H9 (cell line): Measurements from ENCODE around the gene DNAJA2. TPM values are rescaled to one million over a fixed set of nuclear protein-coding genes. Genes with fewer than 3 reads are reported as not detected.

Source experiments
- DNase-seq: peaks from one replicate; pipeline ENCODE4 v3.0.0-alpha.2; 2017
- H2AFZ ChIP-seq: one replicate; pipeline ENCODE4 v1.6.1; 2013; ENCODE audit warnings: mild to moderate bottlenecking, low read length, control low read depth, moderate library complexity
- H2AK5ac ChIP-seq: 2 replicates; pipeline ENCODE4 v1.6.1; 2013; ENCODE audit warnings: low read length, control low read depth, mixed read lengths; ENCODE audit not compliant: insufficient read length
- H2BK120ac ChIP-seq: one replicate; pipeline ENCODE4 v1.6.1; 2013; ENCODE audit warnings: low read depth, mild to moderate bottlenecking, low read length, control low read depth, inconsistent platforms; ENCODE audit not compliant: poor library complexity, severe bottlenecking
- H2BK12ac ChIP-seq: 2 replicates; pipeline ENCODE4 v1.6.1; 2013; ENCODE audit warnings: low read length, control low read depth, mixed read lengths, low read depth; ENCODE audit not compliant: insufficient read length
- H2BK15ac ChIP-seq: 2 replicates; pipeline ENCODE4 v1.6.1; 2013; ENCODE audit warnings: low read depth, low read length, control low read depth
- H2BK20ac ChIP-seq: one replicate; pipeline ENCODE4 v1.6.1; 2013; ENCODE audit warnings: low read depth, mild to moderate bottlenecking, low read length, control low read depth, inconsistent platforms; ENCODE audit not compliant: poor library complexity, severe bottlenecking
- H2BK5ac ChIP-seq: 2 replicates; pipeline ENCODE4 v1.6.1; 2013; ENCODE audit warnings: low read length, control low read depth, mixed read lengths; ENCODE audit not compliant: insufficient read length
- H3K14ac ChIP-seq: 2 replicates; pipeline ENCODE4 v1.6.1; 2013; ENCODE audit warnings: low read length, control low read depth; ENCODE audit not compliant: insufficient read depth
- H3K18ac ChIP-seq: 2 replicates; pipeline ENCODE4 v1.6.1; 2013; ENCODE audit warnings: low read depth, mild to moderate bottlenecking, mixed read lengths, low read length, control low read depth; ENCODE audit not compliant: insufficient read length
- H3K23ac ChIP-seq: 2 replicates; pipeline ENCODE4 v1.6.1; 2013; ENCODE audit warnings: low read length, control low read depth, mixed read lengths, low read depth; ENCODE audit not compliant: insufficient read length
- H3K23me2 ChIP-seq: 2 replicates; pipeline ENCODE4 v1.6.1; 2013; ENCODE audit warnings: low read depth, mild to moderate bottlenecking, mixed read lengths, low read length, control low read depth; ENCODE audit not compliant: insufficient read length, poor library complexity, severe bottlenecking
- H3K27ac ChIP-seq: 2 replicates; pipeline ENCODE4 v1.5.1; 2013; ENCODE audit warnings: low read length, control low read depth, mixed read lengths, low read depth; ENCODE audit not compliant: insufficient read length
- H3K27me3 ChIP-seq: 2 replicates; pipeline ENCODE4 v1.6.1; 2013; ENCODE audit warnings: low read length, control low read depth, inconsistent platforms; ENCODE audit not compliant: insufficient read depth
- H3K4ac ChIP-seq: 2 replicates; pipeline ENCODE4 v1.6.1; 2013; ENCODE audit warnings: low read depth, mild to moderate bottlenecking, control low read depth, inconsistent platforms, low read length, moderate library complexity
- H3K4me1 ChIP-seq: 2 replicates; pipeline ENCODE4 v1.6.1; 2013; ENCODE audit warnings: low read length, control low read depth, inconsistent platforms; ENCODE audit not compliant: insufficient read depth
- H3K4me2 ChIP-seq: 2 replicates; pipeline ENCODE4 v1.6.1; 2013; ENCODE audit warnings: low read length, control low read depth, mixed read lengths; ENCODE audit not compliant: insufficient read length, insufficient read depth
- H3K56ac ChIP-seq: 2 replicates; pipeline ENCODE4 v1.6.1; 2013; ENCODE audit warnings: low read depth, mild to moderate bottlenecking, mixed read lengths, low read length, control low read depth; ENCODE audit not compliant: insufficient read length
- H3K79me1 ChIP-seq: 2 replicates; pipeline ENCODE4 v1.6.1; 2013; ENCODE audit warnings: low read depth, mild to moderate bottlenecking, moderate library complexity, low read length, control low read depth, inconsistent platforms; ENCODE audit not compliant: insufficient read depth, poor library complexity, severe bottlenecking
- H3K79me2 ChIP-seq: 2 replicates; pipeline ENCODE4 v1.6.1; 2013; ENCODE audit warnings: low read length, control low read depth, inconsistent platforms; ENCODE audit not compliant: insufficient read depth
- H3K9ac ChIP-seq: 2 replicates; pipeline ENCODE4 v1.6.1; 2013; ENCODE audit warnings: low read length, control low read depth, mixed read lengths; ENCODE audit not compliant: insufficient read length; ENCODE audit errors: extremely low read depth
- H3K9me3 ChIP-seq: one replicate; pipeline ENCODE4 v1.6.1; 2013; ENCODE audit warnings: low read depth, low read length, inconsistent platforms; ENCODE audit not compliant: control insufficient read depth
- H3T11ph ChIP-seq: one replicate; pipeline ENCODE4 v1.6.1; 2013; ENCODE audit warnings: mild to moderate bottlenecking, low read length, control low read depth, inconsistent platforms
- H4K20me1 ChIP-seq: one replicate; pipeline ENCODE4 v1.6.1; 2013; ENCODE audit not compliant: control insufficient read depth, insufficient read length, insufficient read depth
- H4K5ac ChIP-seq: 2 replicates; pipeline ENCODE4 v1.6.1; 2013; ENCODE audit warnings: low read depth, mild to moderate bottlenecking, mixed read lengths, low read length, control low read depth; ENCODE audit not compliant: insufficient read length
- H4K8ac ChIP-seq: replicated peaks from 2 replicates; pipeline ENCODE4 v1.6.1; 2013; ENCODE audit warnings: low read length, control low read depth, mixed read lengths, low read depth; ENCODE audit not compliant: insufficient read length
- H4K91ac ChIP-seq: 2 replicates; pipeline ENCODE4 v1.6.1; 2013; ENCODE audit warnings: low read depth, mild to moderate bottlenecking, moderate library complexity, mixed read lengths, low read length, control low read depth; ENCODE audit not compliant: insufficient read length
- H3K27ac Mint-ChIP-seq, 3 experiments: 2 replicates in 2 of 3; 3 replicates in 1 of 3; pipeline ENCODE4 v1.8.0; 2020 to 2021; ENCODE audit warnings: mixed read lengths in 3 of 3, mild to moderate bottlenecking in 1 of 3, moderate library complexity in 1 of 3
- H3K27me3 Mint-ChIP-seq: 2 replicates; pipeline ENCODE4 v1.8.0; 2021; ENCODE audit warnings: low read depth, mild to moderate bottlenecking, moderate library complexity, mixed read lengths
- H3K36me3 Mint-ChIP-seq, 3 experiments: 2 replicates in 2 of 3; 3 replicates in 1 of 3; pipeline ENCODE4 v1.8.0; 2020 to 2021; ENCODE audit warnings: low read depth in 3 of 3, mixed read lengths in 3 of 3; ENCODE audit not compliant: insufficient read depth in 1 of 3
- H3K4me1 Mint-ChIP-seq, 2 experiments: 2 replicates each; pipeline ENCODE4 v1.8.0; 2020; ENCODE audit warnings: mixed read lengths in 2 of 2
- H3K4me3 Mint-ChIP-seq, 2 experiments: 2 replicates in 1 of 2; 3 replicates in 1 of 2; pipeline ENCODE4 v1.8.0; 2020 to 2021; ENCODE audit warnings: mild to moderate bottlenecking in 2 of 2, mixed read lengths in 2 of 2, moderate library complexity in 1 of 2
- H3K9me3 Mint-ChIP-seq, 2 experiments: 2 replicates in 1 of 2; 3 replicates in 1 of 2; pipeline ENCODE4 v1.8.0; 2020; ENCODE audit warnings: mild to moderate bottlenecking in 2 of 2, mixed read lengths in 2 of 2, moderate library complexity in 1 of 2
- CTCF ChIP-seq: fragments of 200-600 bp; sonication (generic); conservative IDR thresholded peaks from 3 replicates; pipeline ENCODE4 v1.8.0; 2021; ENCODE audit warnings: antibody characterized with exemption, mild to moderate bottlenecking
- WGBS: extraction: QIAGEN DNeasy Blood & Tissue Kit; methylation state at CpG from one replicate; pipeline ENCODE4 v1.1.7; 2013; ENCODE audit warnings: missing lambda C conversion rate, low lambda C conversion rate, mixed read lengths; ENCODE audit not compliant: insufficient read length; ENCODE audit errors: extremely low coverage; 5-methylcytosine and 5-hydroxymethylcytosine counted together
- total RNA-seq: library from RNA; stranded (reverse); gene quantifications from 2 replicates; pipeline ENCODE4 v1.2.1, GENCODE V29; 2021

The DNAJA2 gene
- total RNA-seq, 1 experiment from 2014 or later: 102 TPM

GRCh38 chr16:46906360-46907060 lies 67.0 kb downstream of the DNAJA2 start:
- no peak for DNase-seq
- TF ChIP-seq CTCF: no peak
- Histone ChIP-seq H4K8ac (no peak overlapping the region), H3K14ac (no peak overlapping the region), H2BK12ac (no peak overlapping the region), H3K9me3 (no peaks in the 10 kb centered on the region), H3K4me1 (no peaks in the 10 kb centered on the region), H3K4me2 (no peak overlapping the region), H3K27me3 (no peaks in the 10 kb centered on the region), H4K5ac (no peak overlapping the region), H3K56ac (no peak overlapping the region), H2BK20ac (no peak overlapping the region), H3K79me2 (no peaks in the 10 kb centered on the region), H2BK15ac (no peak overlapping the region), H2AFZ (no peak overlapping the region), H2AK5ac (no peak overlapping the region), H3K79me1 (no peaks in the 10 kb centered on the region), H3K4ac (no peak overlapping the region), H3K23me2 (no peaks in the 10 kb centered on the region), H3T11ph (no peak overlapping the region), H4K91ac (no peak overlapping the region), H4K20me1 (peaks cover 5% of the 10 kb centered on the region), H3K9ac (no peak overlapping the region), H3K18ac (no peak overlapping the region), H2BK5ac (no peak overlapping the region), H3K23ac (no peak overlapping the region), H2BK120ac (no peak overlapping the region), H3K27ac (no peak overlapping the region)
- no CpG with 5 or more reads among the region's 12 CpGs for WGBS
- H3K9me3 Mint-ChIP-seq: no peaks in the 10 kb centered on the region; a peak in 1 of 5 replicates
- peak overlapping the region in 1 of 3 experiments; percentile 48; a peak in 1 of 7 replicates for H3K27ac Mint-ChIP-seq
- H3K4me1 Mint-ChIP-seq: peaks cover 5% of the 10 kb centered on the region in 2 experiments; a peak in 3 of 4 replicates
- peaks cover 57 to 83% (median 74%) of the 10 kb centered on the region in 3 experiments for H3K36me3 Mint-ChIP-seq
- H3K27me3 Mint-ChIP-seq: no peaks in the 10 kb centered on the region
- H3K4me3 Mint-ChIP-seq: no peak overlapping the region; a peak in 1 of 5 replicates

Other genes starting within 250 kb of the DNAJA2 start
- 0.39 and 0.90 TPM in 2 replicates for gene MYLK3, start 225.3 kb downstream of the DNAJA2 start, total RNA-seq
- gene C16orf87, start 142.5 kb downstream of the DNAJA2 start, total RNA-seq: 16.7 and 18.2 TPM in 2 replicates
- gene GPT2, start 89.3 kb downstream of the DNAJA2 start, total RNA-seq: 68.3 and 68.8 TPM in 2 replicates
- 25.6 and 28.6 TPM in 2 replicates for gene NETO2, start 170.3 kb upstream of the DNAJA2 start, total RNA-seq